Activated CD4-positive, alpha-beta T cell treated with anti-CD3 and anti-CD28 coated beads for 1 hour (primary cell): ENCODE results near the gene KCNB1.

Experiments used
- DNase-seq: peaks from one replicate; pipeline ENCODE4 v3.0.0-alpha.2; 2020

KCNB1 gene

GRCh38 chr20:49496553-49497397 lies 14.3 kb upstream of the KCNB1 start:
- DNase-seq, result no peak

- no peak for DNase-seq
Measured at GRCh38 chr20:49496043-49496442, 13.6 kb upstream of the KCNB1 start.

- DNase-seq, result no peak
Measured at GRCh38 chr20:49490689-49491088, 8.2 kb upstream of the KCNB1 start.

GRCh38 chr20:49489688-49490087 lies 7.2 kb upstream of the KCNB1 start:
- no peak for DNase-seq

- no peak for DNase-seq
Measured at GRCh38 chr20:49486064-49486463, 3.6 kb upstream of the KCNB1 start.

GRCh38 chr20:49485563-49485962 lies 3.1 kb upstream of the KCNB1 start:
- DNase-seq, result no peak

- peak; percentile 15 for DNase-seq
Measured at GRCh38 chr20:49484180-49485140, 2.0 kb upstream of the KCNB1 start.

- no peak for DNase-seq
Measured at GRCh38 chr20:49483696-49484123, 1.2 kb upstream of the KCNB1 start.

GRCh38 chr20:49483018-49483695 lies 689 bp upstream of the KCNB1 start:
- no peak for DNase-seq

- DNase-seq, result no peak
Measured at GRCh38 chr20:49482173-49482572, 295 bp downstream of the KCNB1 start.

- DNase-seq, result no peak
Measured at GRCh38 chr20:49481116-49481515, 1.4 kb downstream of the KCNB1 start.

- no peak for DNase-seq
Measured at GRCh38 chr20:49480236-49480635, 2.2 kb downstream of the KCNB1 start.

- no peak for DNase-seq
Measured at GRCh38 chr20:49479785-49480184, 2.7 kb downstream of the KCNB1 start.

- DNase-seq, result no peak
Measured at GRCh38 chr20:49478754-49479689, 3.4 kb downstream of the KCNB1 start.

- DNase-seq, result no peak
Measured at GRCh38 chr20:49478266-49478665, 4.2 kb downstream of the KCNB1 start.

- no peak for DNase-seq
Measured at GRCh38 chr20:49477200-49477599, 5.3 kb downstream of the KCNB1 start.

- no peak for DNase-seq
Measured at GRCh38 chr20:49476016-49476355, 6.5 kb downstream of the KCNB1 start.

GRCh38 chr20:49475292-49476015 lies 7.0 kb downstream of the KCNB1 start:
- no peak for DNase-seq

GRCh38 chr20:49471397-49471796 lies 11.1 kb downstream of the KCNB1 start:
- DNase-seq, result no peak

GRCh38 chr20:49470922-49471321 lies 11.5 kb downstream of the KCNB1 start:
- no peak for DNase-seq

GRCh38 chr20:49469060-49469459 lies 13.4 kb downstream of the KCNB1 start:
- DNase-seq, result no peak
